Tibial nerve (tissue), 4 donors: ENCODE measurements around the gene LARP4B. TPM values are rescaled to one million over a fixed set of nuclear protein-coding genes. Genes with fewer than 3 reads are reported as not detected.

ENCODE experiments used
- DNase-seq, 2 donors: peaks; one replicate each; pipeline ENCODE4 v3.0.0-alpha.2; 2019; ENCODE audit warnings: low spot score in 2 of 2
- H3K27ac ChIP-seq, 4 donors: fragments of 200-600 bp; sonication (generic) in 3 of 4; one replicate each; pipeline ENCODE4 v1.5.1; 2017 to 2019; ENCODE audit warnings: mild to moderate bottlenecking in 1 of 4
- H3K27me3 ChIP-seq, 2 donors: fragments of 200-600 bp; sonication (generic) in 1 of 2; one replicate each; pipeline versions ENCODE4 v1.5.1 to v1.6.0; 2017 to 2019
- H3K36me3 ChIP-seq, 3 donors: fragments of 200-600 bp; sonication (generic); one replicate each; pipeline ENCODE4 v1.5.1; 2018 to 2019
- H3K4me1 ChIP-seq, 4 donors: fragments of 200-600 bp; sonication (generic) in 3 of 4; one replicate each; pipeline ENCODE4 v1.5.1; 2017 to 2019
- H3K4me3 ChIP-seq, 4 donors: fragments of 200-600 bp; sonication (generic) in 3 of 4; one replicate each; pipeline ENCODE4 v1.5.1; 2017 to 2019; ENCODE audit warnings: mild to moderate bottlenecking in 1 of 4, moderate library complexity in 1 of 4
- H3K9me3 ChIP-seq, 4 donors: fragments of 200-600 bp; sonication (generic) in 3 of 4; one replicate each; pipeline ENCODE4 v1.5.1; 2017 to 2019
- EP300 ChIP-seq, 2 donors: sonication (generic); formaldehyde crosslinking; IDR thresholded peaks; one replicate each; pipeline ENCODE4 v1.6.1; 2017; ENCODE audit warnings: antibody characterized with exemption in 2 of 2, mild to moderate bottlenecking in 1 of 2
- POLR2A ChIP-seq, 2 donors: fragments of 450-650 bp; IDR thresholded peaks; one replicate each; pipeline ENCODE4 v1.6.1; 2017; ENCODE audit warnings: antibody characterized with exemption in 2 of 2, mild to moderate bottlenecking in 2 of 2, moderate library complexity in 2 of 2
- WGBS, 2 donors: methylation state at CpG; one replicate each; pipeline ENCODE4 v1.1.5; 2018; 5-methylcytosine and 5-hydroxymethylcytosine counted together
- total RNA-seq, 4 donors: library from RNA; depleted of rRNA; stranded (reverse); fragments of >200 nt; gene quantifications; one replicate each; pipeline ENCODE4 v1.1.0, GENCODE V29; 2016
- TF ChIP-seq, protein P1 (sequence below), 5 experiments: fragments of 200-600 bp in 3 of 5; fragments of 450-650 bp in 2 of 5; sonication (generic) in 3 of 5; IDR thresholded peaks; one replicate each; pipeline ENCODE4 v1.5.1; 2016 to 2019; ENCODE audit warnings: antibody characterized with exemption in 5 of 5, mild to moderate bottlenecking in 3 of 5, moderate library complexity in 2 of 5

Gene LARP4B
- total RNA-seq, 4 donors from 2014 or later, result 50.2 to 64.7 (median 58.6) TPM

DNA sequence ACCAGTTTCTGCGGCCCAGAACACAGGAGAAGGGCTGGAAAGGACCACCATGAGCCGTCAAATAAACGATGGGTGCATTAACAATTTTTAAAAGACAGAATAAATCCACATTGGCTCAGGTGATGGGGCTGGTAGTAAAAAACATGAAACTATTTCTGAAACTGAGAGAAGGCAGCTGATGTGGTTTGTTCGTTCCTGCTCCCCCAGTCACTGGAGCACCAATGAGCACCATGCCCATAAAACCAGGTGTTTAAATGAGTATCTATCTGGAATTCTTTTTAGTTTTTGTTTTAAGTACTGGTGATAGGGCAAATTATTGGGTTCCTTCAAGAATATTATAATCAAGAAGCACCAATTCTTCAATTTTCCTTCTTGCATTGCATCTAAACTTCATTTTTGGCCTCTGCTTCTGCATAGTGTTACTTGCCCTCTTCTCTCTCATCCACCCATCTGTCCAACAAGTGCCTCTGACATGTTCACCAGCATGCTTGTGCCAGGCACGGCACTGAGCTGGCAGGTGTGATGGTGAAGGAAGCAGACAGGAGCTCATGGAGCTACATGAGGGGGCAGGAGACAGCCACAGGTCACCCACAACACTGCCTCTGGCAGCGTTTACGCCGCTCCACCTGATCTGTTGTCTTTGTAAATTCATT, 65.5 kb downstream of the LARP4B start:
- Histone ChIP-seq H3K27ac (no peak overlapping the region), H3K4me3 (no peak overlapping the region), H3K9me3 (no peaks in the 10 kb centered on the region), H3K4me1 (no peaks in the 10 kb centered on the region), H3K36me3 (peaks cover 0 to 43% (median 7%) of the 10 kb centered on the region in 3 donors), H3K27me3 (no peaks in the 10 kb centered on the region)
- no peak for DNase-seq
- TF ChIP-seq POLR2A (IDR thresholded peaks at IDR 0.05) (no peak), EP300 (IDR thresholded peaks at IDR 0.05) (no peak)
- TF ChIP-seq, protein P1, sequence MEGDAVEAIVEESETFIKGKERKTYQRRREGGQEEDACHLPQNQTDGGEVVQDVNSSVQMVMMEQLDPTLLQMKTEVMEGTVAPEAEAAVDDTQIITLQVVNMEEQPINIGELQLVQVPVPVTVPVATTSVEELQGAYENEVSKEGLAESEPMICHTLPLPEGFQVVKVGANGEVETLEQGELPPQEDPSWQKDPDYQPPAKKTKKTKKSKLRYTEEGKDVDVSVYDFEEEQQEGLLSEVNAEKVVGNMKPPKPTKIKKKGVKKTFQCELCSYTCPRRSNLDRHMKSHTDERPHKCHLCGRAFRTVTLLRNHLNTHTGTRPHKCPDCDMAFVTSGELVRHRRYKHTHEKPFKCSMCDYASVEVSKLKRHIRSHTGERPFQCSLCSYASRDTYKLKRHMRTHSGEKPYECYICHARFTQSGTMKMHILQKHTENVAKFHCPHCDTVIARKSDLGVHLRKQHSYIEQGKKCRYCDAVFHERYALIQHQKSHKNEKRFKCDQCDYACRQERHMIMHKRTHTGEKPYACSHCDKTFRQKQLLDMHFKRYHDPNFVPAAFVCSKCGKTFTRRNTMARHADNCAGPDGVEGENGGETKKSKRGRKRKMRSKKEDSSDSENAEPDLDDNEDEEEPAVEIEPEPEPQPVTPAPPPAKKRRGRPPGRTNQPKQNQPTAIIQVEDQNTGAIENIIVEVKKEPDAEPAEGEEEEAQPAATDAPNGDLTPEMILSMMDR (IDR thresholded peaks at IDR 0.05), result no peak
- 94 to 97% methylated on average over 8 of the region's 8 CpGs for WGBS, 2 donors

DNA sequence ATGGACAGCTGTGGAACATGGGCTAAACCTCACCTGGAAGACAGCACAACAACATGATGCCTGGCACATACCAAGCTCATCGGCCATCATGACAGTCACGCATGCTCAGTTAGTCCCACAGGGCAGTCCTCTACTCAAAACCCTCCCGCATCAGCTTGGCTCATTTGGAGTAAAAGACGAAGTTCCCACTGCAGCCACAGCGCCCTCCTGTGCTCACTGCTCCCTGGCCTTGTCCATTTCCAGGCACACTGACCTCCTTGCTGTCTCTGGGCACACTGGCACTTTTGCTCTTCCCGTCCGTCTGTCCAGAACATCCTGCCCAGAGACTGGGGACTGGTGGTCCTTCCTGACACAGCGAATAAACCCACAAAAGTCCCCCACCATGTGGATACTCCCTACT, 66.2 kb downstream of the LARP4B start:
- H3K4me1 ChIP-seq, result no peaks in the 10 kb centered on the region
- 93 to 95% methylated on average over 8 of the region's 8 CpGs for WGBS, 2 donors
- no peak overlapping the region for H3K4me3 ChIP-seq
- peaks cover 0 to 48% (median 7%) of the 10 kb centered on the region in 3 donors for H3K36me3 ChIP-seq
- no peak for DNase-seq
- no peak overlapping the region for H3K27ac ChIP-seq
- no peaks in the 10 kb centered on the region for H3K27me3 ChIP-seq
- TF ChIP-seq POLR2A (IDR thresholded peaks at IDR 0.05) (no peak), EP300 (IDR thresholded peaks at IDR 0.05) (no peak)
- TF ChIP-seq, protein P1 (IDR thresholded peaks at IDR 0.05), result no peak
- no peaks in the 10 kb centered on the region for H3K9me3 ChIP-seq

DNA sequence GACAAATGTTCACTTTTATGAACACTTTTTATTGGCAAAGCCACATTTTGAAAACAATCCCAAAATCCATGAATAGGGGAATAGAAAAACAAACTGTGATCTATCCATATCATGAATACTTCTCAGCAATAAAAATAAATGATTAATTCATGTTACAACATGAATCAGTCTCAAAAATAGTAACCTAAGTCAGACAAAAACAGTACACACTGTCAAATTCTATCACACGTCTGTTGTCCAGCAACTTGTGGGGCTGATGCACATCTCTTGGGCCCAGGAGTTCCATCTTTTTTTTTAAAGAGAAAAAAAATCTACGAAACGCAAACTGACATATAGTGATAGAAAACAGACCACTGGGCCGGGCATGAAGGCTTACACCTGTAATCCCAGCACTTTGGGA, 71.0 kb downstream of the LARP4B start:
- Histone ChIP-seq H3K27me3 (no peaks in the 10 kb centered on the region), H3K27ac (no peak overlapping the region), H3K4me1 (peaks cover 0 to 15% (median 0%) of the 10 kb centered on the region in 4 donors), H3K4me3 (no peak overlapping the region), H3K9me3 (no peaks in the 10 kb centered on the region), H3K36me3 (peaks cover 0 to 50% (median 7%) of the 10 kb centered on the region in 3 donors)
- no peak for DNase-seq
- 92 to 93% methylated on average over 4 of the region's 4 CpGs for WGBS, 2 donors
- no peak for TF ChIP-seq POLR2A (IDR thresholded peaks at IDR 0.05)
- TF ChIP-seq, protein P1 (IDR thresholded peaks at IDR 0.05), result no peak
- no peak for TF ChIP-seq EP300 (IDR thresholded peaks at IDR 0.05)

DNA sequence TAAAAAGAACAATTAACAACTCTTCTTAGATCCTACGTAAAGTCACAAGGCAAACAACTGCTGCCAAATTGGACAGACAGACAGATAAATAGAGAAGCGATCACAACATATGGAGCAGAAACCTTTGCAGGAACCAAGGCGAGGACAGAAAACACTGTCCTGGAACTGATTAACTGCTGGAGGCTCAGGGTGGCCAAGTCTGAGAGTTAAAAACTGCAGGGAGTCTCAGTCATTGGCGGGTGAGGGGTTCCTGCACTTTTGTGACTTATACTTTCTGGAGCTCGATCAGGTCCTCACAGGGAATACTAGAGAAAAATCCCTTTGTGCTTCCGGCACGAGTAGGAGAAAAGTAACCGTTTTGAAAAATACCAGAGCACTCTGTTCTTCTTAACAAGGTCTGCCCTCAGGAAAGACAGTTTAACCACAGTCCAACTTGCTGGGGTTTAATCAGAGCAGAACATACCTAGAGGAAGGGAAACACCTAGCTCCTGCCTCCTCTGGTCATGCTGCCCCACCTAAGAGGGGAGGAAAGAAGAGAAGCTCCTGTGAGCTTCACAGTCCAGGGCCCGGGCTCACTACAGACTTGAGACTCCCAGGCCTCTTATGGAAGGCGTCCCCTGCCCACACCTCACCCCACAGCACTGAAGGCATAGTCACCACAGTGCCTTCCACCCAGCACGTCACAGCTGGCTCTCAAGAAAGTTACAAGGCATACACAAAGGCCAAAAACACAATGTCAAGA, 74.9 kb downstream of the LARP4B start:
- H3K27me3 ChIP-seq, result no peaks in the 10 kb centered on the region
- WGBS, 2 donors, result 61 to 67% methylated on average over 11 of the region's 11 CpGs
- DNase-seq, result no peak
- H3K4me3 ChIP-seq, result no peak overlapping the region
- H3K4me1 ChIP-seq, result peaks cover 0 to 20% (median 0%) of the 10 kb centered on the region in 4 donors
- H3K27ac ChIP-seq, result no peak overlapping the region
- H3K36me3 ChIP-seq, result peaks cover 0 to 37% (median 0%) of the 10 kb centered on the region in 3 donors
- TF ChIP-seq POLR2A (IDR thresholded peaks at IDR 0.05) (no peak), EP300 (IDR thresholded peaks at IDR 0.05) (no peak)
- TF ChIP-seq, protein P1 (IDR thresholded peaks at IDR 0.05), result no peak
- H3K9me3 ChIP-seq, result no peaks in the 10 kb centered on the region

DNA sequence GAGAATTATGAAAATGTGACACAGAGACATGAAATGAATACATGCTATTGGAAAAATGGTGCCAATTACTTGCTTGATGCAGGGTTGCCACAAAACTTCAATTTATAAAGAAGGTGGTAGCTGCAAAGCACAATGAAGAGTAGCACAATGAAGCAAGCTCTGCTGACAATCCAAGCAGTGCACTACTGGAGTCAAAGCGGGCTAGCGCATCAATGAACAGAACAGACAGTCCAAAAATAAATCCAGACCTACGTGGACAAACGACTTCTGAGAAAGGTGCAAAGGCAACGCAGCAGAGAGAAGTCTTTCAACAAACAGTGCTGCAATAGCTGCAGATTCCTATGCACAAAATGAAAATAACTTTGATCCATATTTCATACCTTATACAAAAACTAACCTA, 75.8 kb downstream of the LARP4B start:
- Histone ChIP-seq H3K4me1 (peaks cover 0 to 22% (median 0%) of the 10 kb centered on the region in 4 donors), H3K27me3 (no peaks in the 10 kb centered on the region), H3K27ac (no peak overlapping the region), H3K9me3 (no peaks in the 10 kb centered on the region), H3K36me3 (peaks cover 0 to 34% (median 0%) of the 10 kb centered on the region in 3 donors), H3K4me3 (no peak overlapping the region)
- 91% methylated on average over 5 of the region's 5 CpGs for WGBS, 2 donors
- TF ChIP-seq EP300 (IDR thresholded peaks at IDR 0.05) (no peak), POLR2A (IDR thresholded peaks at IDR 0.05) (no peak)
- TF ChIP-seq, protein P1 (IDR thresholded peaks at IDR 0.05), result no peak
- DNase-seq, result no peak
